ENCODE measurements around the gene SCAP. TPM values are rescaled to one million over a fixed set of nuclear protein-coding genes. Genes with fewer than 3 reads are reported as not detected.
A peak's percentile ranks its signal among the peaks of the same experiment; 100 is the strongest.

The SCAP gene
- total and polyA plus RNA-seq, 2 of the 13 experiments (the other 11 are each of a cell fraction or from before 2014, with no cell fraction given), result 40.4 to 53.3 TPM

- TF ChIP-seq ZNF318 (CRISPR knock-in tag; IDR thresholded peaks at IDR 0.05) (no peak; the same call in 1 of the 2 replicates), ATF4 (CRISPR knock-in tag; IDR thresholded peaks at IDR 0.05) (no peak), ZNF274 (CRISPR knock-in tag; IDR thresholded peaks at IDR 0.05) (0 out of 2 replicates have a peak, but pooled peaks have one; percentile 75), ZNF614 (CRISPR knock-in tag; IDR thresholded peaks at IDR 0.05; ENCODE audit: borderline replicate concordance) (no peak; the same call in 1 of the 2 replicates), ZNF747 (CRISPR knock-in tag; IDR thresholded peaks at IDR 0.05; ENCODE audit: borderline replicate concordance) (peak; percentile 72), SSRP1 (CRISPR knock-in tag; IDR thresholded peaks at IDR 0.05) (peak; percentile 41; the same call in 1 of the 2 replicates), THAP8 (CRISPR knock-in tag; IDR thresholded peaks at IDR 0.05; ENCODE audit: borderline replicate concordance) (peak; percentile 62), ZBTB43 (CRISPR knock-in tag; conservative IDR thresholded peaks at IDR 0.05) (no peak; the same call in 1 of the 2 replicates), GTF2F1 (IDR thresholded peaks at IDR 0.05; ENCODE audit: low read length) (no peak), RAD51 (IDR thresholded peaks at IDR 0.05; ENCODE audit: borderline replicate concordance) (no peak)
- TF ChIP-seq, protein P1, sequence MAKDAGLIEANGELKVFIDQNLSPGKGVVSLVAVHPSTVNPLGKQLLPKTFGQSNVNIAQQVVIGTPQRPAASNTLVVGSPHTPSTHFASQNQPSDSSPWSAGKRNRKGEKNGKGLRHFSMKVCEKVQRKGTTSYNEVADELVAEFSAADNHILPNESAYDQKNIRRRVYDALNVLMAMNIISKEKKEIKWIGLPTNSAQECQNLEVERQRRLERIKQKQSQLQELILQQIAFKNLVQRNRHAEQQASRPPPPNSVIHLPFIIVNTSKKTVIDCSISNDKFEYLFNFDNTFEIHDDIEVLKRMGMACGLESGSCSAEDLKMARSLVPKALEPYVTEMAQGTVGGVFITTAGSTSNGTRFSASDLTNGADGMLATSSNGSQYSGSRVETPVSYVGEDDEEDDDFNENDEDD (CRISPR knock-in tag; IDR thresholded peaks at IDR 0.05; ENCODE audit: borderline replicate concordance), result peak; percentile 66; the same call in 1 of the 2 replicates
- TF ChIP-seq, protein P2, sequence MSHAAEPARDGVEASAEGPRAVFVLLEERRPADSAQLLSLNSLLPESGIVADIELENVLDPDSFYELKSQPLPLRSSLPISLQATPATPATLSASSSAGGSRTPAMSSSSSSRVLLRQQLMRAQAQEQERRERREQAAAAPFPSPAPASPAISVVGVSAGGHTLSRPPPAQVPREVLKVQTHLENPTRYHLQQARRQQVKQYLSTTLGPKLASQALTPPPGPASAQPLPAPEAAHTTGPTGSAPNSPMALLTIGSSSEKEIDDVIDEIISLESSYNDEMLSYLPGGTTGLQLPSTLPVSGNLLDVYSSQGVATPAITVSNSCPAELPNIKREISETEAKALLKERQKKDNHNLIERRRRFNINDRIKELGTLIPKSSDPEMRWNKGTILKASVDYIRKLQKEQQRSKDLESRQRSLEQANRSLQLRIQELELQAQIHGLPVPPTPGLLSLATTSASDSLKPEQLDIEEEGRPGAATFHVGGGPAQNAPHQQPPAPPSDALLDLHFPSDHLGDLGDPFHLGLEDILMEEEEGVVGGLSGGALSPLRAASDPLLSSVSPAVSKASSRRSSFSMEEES (CRISPR knock-in tag; IDR thresholded peaks at IDR 0.05), result peak; percentile 99
Measured at GRCh38 chr3:47380601-47381316, 95.0 kb downstream of the SCAP start, which contains the start of gene PTPN23 (continued).

Data from HepG2 (cell line).